Measurements from ENCODE around the gene RPS15. TPM values are rescaled to one million over a fixed set of nuclear protein-coding genes. Genes with fewer than 3 reads are reported as not detected.
A peak's percentile ranks its signal among the peaks of the same experiment; 100 is the strongest.

The RPS15 gene
- total and polyA plus RNA-seq, 9 of the 15 experiments (the other 6 are each of a cell fraction or from before 2014, with no cell fraction given) = 605 to 2,791 (median 957) TPM

GRCh38 chr19:1449467-1450442, 11.6 kb downstream of the RPS15 start, which contains the start of gene APC2 (continued):
- TF ChIP-seq ZNF407 (IDR thresholded peaks at IDR 0.05; ENCODE audit: low read depth) (no peak), ZNF707 (CRISPR knock-in tag; conservative IDR thresholded peaks at IDR 0.05) (no peak), SMARCA5 (IDR thresholded peaks at IDR 0.05) (no peak), MBD2 (IDR thresholded peaks at IDR 0.05; ENCODE audit: borderline replicate concordance, low read depth) (peak; percentile 59; the same call in 1 of the 2 replicates), TAF7 (tag; IDR thresholded peaks at IDR 0.05) (no peak)

All from K562 (cell line).